ENCODE measurements around the gene EIF3M.

EIF3M gene

GRCh38 chr11:32635819-32636218, 52.2 kb downstream of the EIF3M start:
- H3K36me3 ChIP-seq, result no peaks in the 10 kb centered on the region
- no peak for TF ChIP-seq CTCF (IDR thresholded peaks at IDR 0.05)
- H3K27me3 ChIP-seq, result no peaks in the 10 kb centered on the region
- no peaks in the 10 kb centered on the region for H3K4me1 ChIP-seq (ENCODE audit: control insufficient read depth in 1 of 2, insufficient read depth in 1 of 2, low read depth in 1 of 2, low read length in 1 of 2)
- no peaks in the 10 kb centered on the region for H3K9me3 ChIP-seq
- H3K4me3 ChIP-seq (ENCODE audit: low read depth in 1 of 2, low read length in 1 of 2), result no peak overlapping the region
- no peak overlapping the region for H3K27ac ChIP-seq

GRCh38 chr11:32641361-32641760, 57.7 kb downstream of the EIF3M start:
- Histone ChIP-seq H3K4me3 (ENCODE audit: low read depth in 1 of 2, low read length in 1 of 2) (no peak overlapping the region), H3K4me1 (ENCODE audit: control insufficient read depth in 1 of 2, insufficient read depth in 1 of 2, low read depth in 1 of 2, low read length in 1 of 2) (no peaks in the 10 kb centered on the region), H3K36me3 (no peaks in the 10 kb centered on the region), H3K27me3 (no peaks in the 10 kb centered on the region), H3K27ac (no peak overlapping the region), H3K9me3 (no peaks in the 10 kb centered on the region)
- TF ChIP-seq CTCF (IDR thresholded peaks at IDR 0.05), result no peak

- no peak overlapping the region for H3K27ac ChIP-seq
- no peak for TF ChIP-seq CTCF (IDR thresholded peaks at IDR 0.05)
- H3K27me3 ChIP-seq, result no peaks in the 10 kb centered on the region
- no peak overlapping the region for H3K4me3 ChIP-seq (ENCODE audit: low read depth in 1 of 2, low read length in 1 of 2)
- no peaks in the 10 kb centered on the region for H3K9me3 ChIP-seq
- no peaks in the 10 kb centered on the region for H3K4me1 ChIP-seq (ENCODE audit: control insufficient read depth in 1 of 2, insufficient read depth in 1 of 2, low read depth in 1 of 2, low read length in 1 of 2)
- no peaks in the 10 kb centered on the region for H3K36me3 ChIP-seq
Measured at GRCh38 chr11:32643526-32643925, 59.9 kb downstream of the EIF3M start.

Measured in neutrophil (primary cell).